CD14-positive monocyte (primary cell): ENCODE results near the gene TMEM26. TPM values are rescaled to one million over a fixed set of nuclear protein-coding genes. Genes with fewer than 3 reads are reported as not detected.

ENCODE experiments used
- DNase-seq, 3 donors: peaks; one replicate each; pipeline ENCODE4 v3.0.0-alpha.2; 2011 to 2022
- H2AFZ ChIP-seq: 2 replicates; pipeline ENCODE4 v1.6.0; 2012; ENCODE audit warnings: mild to moderate bottlenecking, low read depth, low read length, inconsistent platforms; ENCODE audit not compliant: insufficient read depth, poor library complexity, severe bottlenecking
- H3K27ac ChIP-seq, 2 donors: 1 replicate in 1 of 2; 2 replicates in 1 of 2; pipeline ENCODE4 v1.5.1; 2012 to 2013; ENCODE audit warnings: low read length in 2 of 2, control low read depth in 1 of 2, inconsistent platforms in 1 of 2, low read depth in 1 of 2, mild to moderate bottlenecking in 1 of 2
- H3K27me3 ChIP-seq, 2 donors: one replicate each; pipeline versions ENCODE4 v1.6.0 to v1.6.1; 2011 to 2013; ENCODE audit warnings: low read length in 2 of 2; ENCODE audit not compliant: control insufficient read depth in 2 of 2, insufficient read depth in 2 of 2
- H3K36me3 ChIP-seq, 2 donors: replicated peaks in 1 of 2; 1 replicate in 1 of 2; 2 replicates in 1 of 2; pipeline versions ENCODE4 v1.5.1 to v1.6.1; 2012 to 2013; ENCODE audit warnings: low read length in 2 of 2, control low read depth in 1 of 2, inconsistent platforms in 1 of 2, mild to moderate bottlenecking in 1 of 2; ENCODE audit not compliant: insufficient read depth in 2 of 2, control insufficient read depth in 1 of 2
- H3K4me1 ChIP-seq, 2 donors: 1 replicate in 1 of 2; 2 replicates in 1 of 2; pipeline versions ENCODE4 v1.5.1 to v1.6.1; 2012 to 2013; ENCODE audit warnings: low read length in 2 of 2, control low read depth in 1 of 2, inconsistent platforms in 1 of 2, mild to moderate bottlenecking in 1 of 2, moderate library complexity in 1 of 2; ENCODE audit not compliant: insufficient read depth in 2 of 2, control insufficient read depth in 1 of 2
- H3K4me2 ChIP-seq: replicated peaks from 2 replicates; pipeline ENCODE3; 2012; ENCODE audit warnings: low read length, moderate library complexity, mild to moderate bottlenecking; ENCODE audit not compliant: poor library complexity, severe bottlenecking; ENCODE audit errors: extremely low read depth
- H3K4me3 ChIP-seq, 3 experiments: fragments of 200-600 bp in 1 of 3; sonication (generic) in 1 of 3; replicated peaks in 1 of 3; 1 replicate in 2 of 3; 2 replicates in 1 of 3; pipeline ENCODE4 v1.5.1; 2011 to 2013; ENCODE audit warnings: low read length in 3 of 3, mild to moderate bottlenecking in 3 of 3, control low read depth in 2 of 3, low read depth in 2 of 3, inconsistent platforms in 1 of 3, moderate library complexity in 1 of 3
- H3K79me2 ChIP-seq: 2 replicates; pipeline ENCODE4 v1.6.0; 2012; ENCODE audit warnings: mild to moderate bottlenecking, control low read depth, inconsistent platforms, low read length, moderate library complexity; ENCODE audit not compliant: insufficient read depth
- H3K9ac ChIP-seq: 2 replicates; pipeline ENCODE4 v1.6.0; 2017; ENCODE audit warnings: low read length, mild to moderate bottlenecking; ENCODE audit not compliant: insufficient read depth, poor library complexity, severe bottlenecking
- H3K9me3 ChIP-seq, 2 donors: replicated peaks in 1 of 2; 1 replicate in 1 of 2; 2 replicates in 1 of 2; pipeline versions ENCODE4 v1.5.1 to v1.6.1; 2012 to 2013; ENCODE audit warnings: low read length in 2 of 2, control low read depth in 1 of 2; ENCODE audit not compliant: control insufficient read depth in 1 of 2, insufficient read depth in 1 of 2
- H4K20me1 ChIP-seq: 2 replicates; pipeline ENCODE4 v1.6.0; 2012; ENCODE audit warnings: mild to moderate bottlenecking, low read length, control low read depth, moderate library complexity; ENCODE audit not compliant: insufficient read depth
- H3K27ac Mint-ChIP-seq, 7 donors: one replicate each; pipeline ENCODE4 v1.8.0; 2020; ENCODE audit warnings: mild to moderate bottlenecking in 7 of 7, mixed read lengths in 7 of 7, moderate library complexity in 6 of 7, inconsistent platforms in 2 of 7
- H3K27me3 Mint-ChIP-seq, 3 donors: one replicate each; pipeline ENCODE4 v1.8.0; 2021 to 2022; ENCODE audit warnings: low read depth in 3 of 3, mild to moderate bottlenecking in 3 of 3, mixed read lengths in 3 of 3, moderate library complexity in 3 of 3, inconsistent platforms in 1 of 3
- H3K36me3 Mint-ChIP-seq, 2 donors: one replicate each; pipeline ENCODE4 v1.8.0; 2020; ENCODE audit warnings: mixed read lengths in 2 of 2, inconsistent platforms in 1 of 2, mild to moderate bottlenecking in 1 of 2
- H3K4me1 Mint-ChIP-seq: one replicate; pipeline ENCODE4 v1.8.0; 2020; ENCODE audit warnings: mild to moderate bottlenecking, mixed read lengths
- H3K4me3 Mint-ChIP-seq, 2 donors: one replicate each; pipeline ENCODE4 v1.8.0; 2020; ENCODE audit warnings: mild to moderate bottlenecking in 2 of 2, mixed read lengths in 2 of 2, moderate library complexity in 1 of 2
- H3K9me3 Mint-ChIP-seq, 7 donors: one replicate each; pipeline ENCODE4 v1.8.0; 2020 to 2022; ENCODE audit warnings: mixed read lengths in 7 of 7, mild to moderate bottlenecking in 6 of 7, moderate library complexity in 6 of 7, inconsistent platforms in 2 of 7
- WGBS: methylation state at CpG from one replicate; pipeline ENCODE4 v1.1.5; 2013; ENCODE audit warnings: missing lambda C conversion rate; ENCODE audit not compliant: insufficient coverage; 5-methylcytosine and 5-hydroxymethylcytosine counted together
- intact Hi-C, 2 donors: fragments of 100-400 bp; cut with micrococcal nuclease; formaldehyde crosslinking; loops; one replicate each; pipeline versions ENCODE4 v1.15.0 to v1.15.1; 2023
- polyA plus RNA-seq, 3 donors: library from polyadenylated mRNA; depleted of rRNA in 1 of 3; unstranded in 2 of 3; stranded (reverse) in 1 of 3; fragments of 300-500 nt in 2 of 3; fragments of >200 nt in 1 of 3; fragmentation: Illumina TruSeq in 2 of 3; gene quantifications; 1 replicate in 2 of 3; 2 replicates in 1 of 3; pipeline ENCODE4 v1.2.3, GENCODE V29; 2012 to 2021
- TF ChIP-seq, protein P1 (sequence below): fragments of 200-600 bp; IDR thresholded peaks from one replicate; pipeline ENCODE4 v1.8.0; 2022; ENCODE audit warnings: antibody characterized with exemption, mild to moderate bottlenecking

The TMEM26 gene
- polyA plus RNA-seq, 3 donors: not detected

DNA sequence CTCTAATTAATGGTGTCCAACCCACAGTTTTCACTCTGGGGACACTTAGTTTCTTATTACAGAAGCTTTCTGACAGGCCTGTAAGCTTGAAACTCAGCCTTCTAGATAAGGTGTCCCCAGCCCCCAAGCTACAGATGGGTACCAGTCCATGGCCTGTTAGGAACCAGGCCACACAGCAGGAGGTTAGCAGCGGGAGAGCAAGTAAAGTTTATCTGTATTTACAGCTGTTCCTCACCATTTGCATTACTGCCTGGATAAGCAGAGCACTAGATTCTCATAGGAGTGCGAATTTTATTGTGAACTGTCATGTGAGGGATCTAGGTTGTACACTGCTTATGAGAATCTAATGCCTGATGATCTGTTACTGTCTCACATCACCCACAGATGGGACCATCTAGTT is 93.7 kb downstream of the TMEM26 start:
- Histone ChIP-seq H3K4me2 (no peak overlapping the region), H3K4me3 (no peak overlapping the region), H3K79me2 (no peaks in the 10 kb centered on the region), H3K36me3 (no peaks in the 10 kb centered on the region), H3K27me3 (no peaks in the 10 kb centered on the region), H4K20me1 (no peaks in the 10 kb centered on the region), H2AFZ (no peak overlapping the region), H3K9ac (no peak overlapping the region), H3K4me1 (no peaks in the 10 kb centered on the region), H3K9me3 (no peaks in the 10 kb centered on the region), H3K27ac (no peak overlapping the region)
- intact Hi-C loops: no loop called here
- WGBS: 100% methylated on average over 1 of the region's 2 CpGs
- H3K9me3 Mint-ChIP-seq: peaks cover 0 to 2% (median 0%) of the 10 kb centered on the region in 7 donors
- H3K27ac Mint-ChIP-seq: no peak overlapping the region
- H3K36me3 Mint-ChIP-seq: no peaks in the 10 kb centered on the region
- H3K4me1 Mint-ChIP-seq: no peaks in the 10 kb centered on the region
- H3K27me3 Mint-ChIP-seq: peaks cover 0 to 1% (median 1%) of the 10 kb centered on the region in 3 donors
- TF ChIP-seq, protein P1, sequence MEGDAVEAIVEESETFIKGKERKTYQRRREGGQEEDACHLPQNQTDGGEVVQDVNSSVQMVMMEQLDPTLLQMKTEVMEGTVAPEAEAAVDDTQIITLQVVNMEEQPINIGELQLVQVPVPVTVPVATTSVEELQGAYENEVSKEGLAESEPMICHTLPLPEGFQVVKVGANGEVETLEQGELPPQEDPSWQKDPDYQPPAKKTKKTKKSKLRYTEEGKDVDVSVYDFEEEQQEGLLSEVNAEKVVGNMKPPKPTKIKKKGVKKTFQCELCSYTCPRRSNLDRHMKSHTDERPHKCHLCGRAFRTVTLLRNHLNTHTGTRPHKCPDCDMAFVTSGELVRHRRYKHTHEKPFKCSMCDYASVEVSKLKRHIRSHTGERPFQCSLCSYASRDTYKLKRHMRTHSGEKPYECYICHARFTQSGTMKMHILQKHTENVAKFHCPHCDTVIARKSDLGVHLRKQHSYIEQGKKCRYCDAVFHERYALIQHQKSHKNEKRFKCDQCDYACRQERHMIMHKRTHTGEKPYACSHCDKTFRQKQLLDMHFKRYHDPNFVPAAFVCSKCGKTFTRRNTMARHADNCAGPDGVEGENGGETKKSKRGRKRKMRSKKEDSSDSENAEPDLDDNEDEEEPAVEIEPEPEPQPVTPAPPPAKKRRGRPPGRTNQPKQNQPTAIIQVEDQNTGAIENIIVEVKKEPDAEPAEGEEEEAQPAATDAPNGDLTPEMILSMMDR: no peak
- H3K4me3 Mint-ChIP-seq: no peak overlapping the region
- DNase-seq: no peak

DNA sequence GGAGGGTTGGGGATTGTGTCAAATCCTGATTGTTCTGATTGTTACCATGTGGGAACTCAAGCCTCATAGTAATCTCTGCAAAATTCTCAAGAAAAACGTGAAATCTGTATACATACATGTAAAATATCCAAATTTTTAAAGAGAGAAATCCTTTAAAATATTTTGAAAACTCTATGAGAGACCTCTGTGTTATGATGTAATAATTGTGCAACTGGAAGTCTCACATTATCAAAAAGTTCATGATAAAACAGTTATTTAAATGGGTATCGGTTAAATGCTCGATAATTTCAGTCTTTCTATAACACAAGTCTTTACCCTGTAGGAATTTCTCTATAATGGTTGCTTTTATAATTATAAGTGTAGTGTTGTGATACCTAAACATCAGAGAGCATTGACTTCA is 95.5 kb downstream of the TMEM26 start:
- intact Hi-C loops: no loop called here
- H3K27ac ChIP-seq: no peak overlapping the region
- Mint-ChIP-seq H3K27me3 (peaks cover 0 to 1% (median 1%) of the 10 kb centered on the region in 3 donors), H3K27ac (no peak overlapping the region), H3K36me3 (no peaks in the 10 kb centered on the region), H3K4me1 (no peaks in the 10 kb centered on the region), H3K4me3 (no peak overlapping the region), H3K9me3 (peaks cover 0 to 2% (median 0%) of the 10 kb centered on the region in 7 donors)
- WGBS: no CpG with 5 or more reads among the region's 3 CpGs
- TF ChIP-seq, protein P1: no peak
- no peak overlapping the region for H3K4me3 ChIP-seq
- no peaks in the 10 kb centered on the region for H4K20me1 ChIP-seq
- H3K27me3 ChIP-seq: no peaks in the 10 kb centered on the region
- H3K4me2 ChIP-seq: no peak overlapping the region
- no peaks in the 10 kb centered on the region for H3K4me1 ChIP-seq
- H3K79me2 ChIP-seq: no peaks in the 10 kb centered on the region
- H2AFZ ChIP-seq: no peak overlapping the region
- no peaks in the 10 kb centered on the region for H3K36me3 ChIP-seq
- no peaks in the 10 kb centered on the region for H3K9me3 ChIP-seq
- no peak for DNase-seq
- H3K9ac ChIP-seq: no peak overlapping the region

Other genes starting within 250 kb of the TMEM26 start
- not detected for gene CABCOCO1, start 209.5 kb upstream of the TMEM26 start, polyA plus RNA-seq